AG04450 (cell line): ENCODE data around the gene TRIM7. TPM values are rescaled to one million over a fixed set of nuclear protein-coding genes. Genes with fewer than 3 reads are reported as not detected.

Experiments used
- CTCF ChIA-PET: fragments of 300-600, 350-600 bp; formaldehyde crosslinking; extraction: SDS; loops from one replicate; lab custom pipeline; 2022; ENCODE audit warnings: antibody characterized with exemption, inconsistent platforms; lab: Charles Lee
- POLR2A ChIA-PET: fragments of 350-600 bp; formaldehyde crosslinking; extraction: SDS; loops from one replicate; lab custom pipeline; 2021; ENCODE audit warnings: antibody characterized with exemption, inconsistent platforms; lab: Yijun Ruan, JAX
- DNase-seq: peaks from one replicate; pipeline ENCODE4 v3.0.0-alpha.2; 2011; ENCODE audit warnings: low read depth, low spot score
- H3K27ac ChIP-seq: one replicate; pipeline ENCODE4 v1.5.1; 2012; ENCODE audit warnings: low read depth, low read length, control low read depth
- H3K27me3 ChIP-seq: one replicate; pipeline ENCODE4 v1.6.0; 2012; ENCODE audit warnings: low read length; ENCODE audit not compliant: control insufficient read depth, insufficient read depth
- H3K4me3 ChIP-seq: 2 replicates; pipeline ENCODE4 v1.5.1; 2011; ENCODE audit warnings: mild to moderate bottlenecking, low read depth, low read length, control low read depth
- H3K9me3 ChIP-seq: 2 replicates; pipeline ENCODE4 v1.5.1; 2012; ENCODE audit warnings: low read length; ENCODE audit not compliant: control insufficient read depth, insufficient read depth
- polyA plus RNA-seq: library from polyadenylated mRNA; depleted of rRNA; stranded (reverse); fragments of >200 nt; gene quantifications from 2 replicates; pipeline ENCODE4 v1.2.3, GENCODE V29; 2011
- TF ChIP-seq, protein P1 (sequence below): IDR thresholded peaks from 2 replicates; pipeline ENCODE4 v1.5.1; 2011; ENCODE audit warnings: low read depth, low read length, control low read depth, inconsistent platforms

Gene TRIM7
- polyA plus RNA-seq, 1 experiment: 1.1 TPM

DNA sequence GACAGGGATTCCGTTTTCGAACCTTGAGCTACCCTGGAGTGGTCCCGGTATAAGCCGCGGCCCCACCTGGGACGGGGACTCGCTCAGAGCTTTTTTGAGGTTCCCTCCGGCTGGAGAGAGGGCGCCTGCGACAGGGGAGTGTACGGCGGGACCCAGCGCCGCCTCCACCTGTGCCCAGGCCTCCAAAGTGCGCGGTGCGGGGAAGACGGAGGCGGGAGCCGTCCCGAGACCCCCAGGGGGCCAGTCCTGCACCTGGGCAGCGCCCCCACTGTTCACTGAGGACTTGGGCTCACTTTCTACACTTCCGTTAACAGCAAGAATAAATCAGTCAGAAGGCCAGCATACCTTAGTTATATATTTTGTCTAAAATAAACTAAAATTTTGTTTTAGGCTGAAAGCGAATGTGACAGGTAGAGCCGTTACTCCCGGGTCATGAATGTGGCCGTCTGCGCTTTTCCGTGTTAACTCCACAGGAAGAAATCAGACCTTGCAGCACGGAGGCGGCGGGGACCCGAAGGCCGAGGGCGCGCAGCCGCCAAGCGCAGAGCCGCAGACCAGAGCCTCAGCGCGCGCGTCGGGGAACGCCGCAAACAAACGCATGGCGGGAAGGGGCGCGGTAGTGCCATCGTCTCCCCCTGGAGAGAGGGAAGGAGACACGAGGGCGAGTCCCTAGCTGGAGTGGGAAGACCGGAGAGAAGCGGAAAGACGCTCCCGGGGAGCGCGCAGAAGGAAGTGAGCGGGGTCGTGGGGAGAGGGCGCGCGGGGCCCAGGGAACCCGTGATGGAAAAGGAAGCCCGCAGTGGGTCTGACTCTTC lies 14.1 kb downstream of the TRIM7 start:
- ChIA-PET POLR2A (interaction anchor here (0.7 to 5.8 kb wide), 10 partner anchors 11 to 71 kb away, joined by 3 to 72 read pairs (median 5); partner anchors contain the start of genes RACK1, TRIM41, TRIM52 and TRIM7), CTCF (interaction anchor here (1.1 to 2.6 kb wide), 4 partner anchors 14 to 33 kb away, joined by 3 to 8 read pairs (median 5); partner anchors contain the start of gene TRIM7)
- Histone ChIP-seq H3K27ac (peak overlapping the region; percentile 52), H3K4me3 (peak overlapping the region; percentile 85), H3K9me3 (no peaks in the 10 kb centered on the region; the same call in 1 of the 2 replicates), H3K27me3 (no peaks in the 10 kb centered on the region)
- TF ChIP-seq, protein P1, sequence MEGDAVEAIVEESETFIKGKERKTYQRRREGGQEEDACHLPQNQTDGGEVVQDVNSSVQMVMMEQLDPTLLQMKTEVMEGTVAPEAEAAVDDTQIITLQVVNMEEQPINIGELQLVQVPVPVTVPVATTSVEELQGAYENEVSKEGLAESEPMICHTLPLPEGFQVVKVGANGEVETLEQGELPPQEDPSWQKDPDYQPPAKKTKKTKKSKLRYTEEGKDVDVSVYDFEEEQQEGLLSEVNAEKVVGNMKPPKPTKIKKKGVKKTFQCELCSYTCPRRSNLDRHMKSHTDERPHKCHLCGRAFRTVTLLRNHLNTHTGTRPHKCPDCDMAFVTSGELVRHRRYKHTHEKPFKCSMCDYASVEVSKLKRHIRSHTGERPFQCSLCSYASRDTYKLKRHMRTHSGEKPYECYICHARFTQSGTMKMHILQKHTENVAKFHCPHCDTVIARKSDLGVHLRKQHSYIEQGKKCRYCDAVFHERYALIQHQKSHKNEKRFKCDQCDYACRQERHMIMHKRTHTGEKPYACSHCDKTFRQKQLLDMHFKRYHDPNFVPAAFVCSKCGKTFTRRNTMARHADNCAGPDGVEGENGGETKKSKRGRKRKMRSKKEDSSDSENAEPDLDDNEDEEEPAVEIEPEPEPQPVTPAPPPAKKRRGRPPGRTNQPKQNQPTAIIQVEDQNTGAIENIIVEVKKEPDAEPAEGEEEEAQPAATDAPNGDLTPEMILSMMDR: 0 out of 2 replicates have a peak, but pooled peaks have one; percentile 14
- no peak for DNase-seq

- ChIA-PET CTCF (interaction anchor here (0.7 to 1.9 kb wide), 2 partner anchors 27 to 32 kb away, joined by 3 to 4 read pairs; no protein-coding TSS in a partner anchor), POLR2A (interaction anchor here (0.6 to 5.8 kb wide), 5 partner anchors 15 to 71 kb away, joined by 3 to 72 read pairs (median 5); partner anchors contain the start of genes RACK1, TRIM41, TRIM52 and TRIM7)
These were observed 14.9 kb downstream of the TRIM7 start for GRCh38 chr5:181189962-181190710.

DNA sequence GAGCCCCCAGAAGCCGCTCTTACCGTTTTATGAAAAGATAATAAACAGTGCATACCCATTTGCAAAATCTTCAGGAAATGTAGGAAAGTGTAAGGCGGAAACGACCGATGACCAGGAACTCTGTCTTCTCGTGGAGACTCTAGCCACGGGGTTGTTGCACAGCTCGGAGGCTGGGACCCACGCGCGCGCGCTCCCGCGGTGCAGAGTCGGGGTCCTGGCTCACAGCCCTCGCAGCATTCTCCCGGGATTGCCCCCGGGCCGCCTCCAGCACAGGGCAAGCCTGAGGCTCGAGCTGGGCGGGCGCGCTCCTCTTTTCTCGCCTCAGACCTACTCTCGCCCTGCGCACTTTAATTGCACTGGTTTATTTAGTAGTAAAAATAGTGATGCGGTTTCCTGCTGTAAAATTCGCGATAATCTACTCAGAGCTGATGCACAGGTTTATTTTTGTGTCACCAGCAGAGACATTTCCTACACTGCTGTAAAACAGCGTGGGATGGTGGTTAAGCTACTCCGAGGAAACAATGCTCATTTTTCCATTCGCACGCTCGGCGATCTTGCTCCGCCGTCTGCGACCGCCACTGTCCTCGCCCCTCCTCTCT lies 15.5 kb downstream of the TRIM7 start:
- ChIA-PET CTCF (interaction anchor here (0.7 to 1.9 kb wide), 3 partner anchors 12 to 31 kb away, joined by 3 to 4 read pairs (median 3); no protein-coding TSS in a partner anchor), POLR2A (interaction anchor here (0.5 to 5.8 kb wide), 7 partner anchors 15 to 332 kb away, joined by 3 to 72 read pairs (median 5); partner anchors contain the start of genes RACK1, TRIM41, TRIM52 and TRIM7)
- peak overlapping the region; percentile 85 for H3K4me3 ChIP-seq
- peak overlapping the region; percentile 11 for H3K27ac ChIP-seq
- TF ChIP-seq, protein P1: no peak
- H3K9me3 ChIP-seq: no peaks in the 10 kb centered on the region; the same call in 1 of the 2 replicates
- DNase-seq: no peak
- no peaks in the 10 kb centered on the region for H3K27me3 ChIP-seq

More at GRCh38 chr5:181189962-181190710, 14.9 kb downstream of the TRIM7 start:
- TF ChIP-seq, protein P1: no peak
- peak overlapping the region; percentile 85 for H3K4me3 ChIP-seq
- no peak overlapping the region for H3K27ac ChIP-seq
- no peak for DNase-seq
- H3K27me3 ChIP-seq: no peaks in the 10 kb centered on the region
- H3K9me3 ChIP-seq: no peaks in the 10 kb centered on the region; the same call in 1 of the 2 replicates

GRCh38 chr5:181188700-181189362 lies 16.2 kb downstream of the TRIM7 start:
- ChIA-PET POLR2A (interaction anchor here (0.7 to 5.8 kb wide), 6 partner anchors 16 to 72 kb away, joined by 3 to 72 read pairs (median 6); partner anchors contain the start of genes RACK1, TRIM41, TRIM52 and TRIM7), CTCF (interaction anchor here (0.6 to 1.9 kb wide), 3 partner anchors 13 to 31 kb away, joined by 3 to 4 read pairs (median 3); no protein-coding TSS in a partner anchor)
- Histone ChIP-seq H3K9me3 (no peaks in the 10 kb centered on the region; the same call in 1 of the 2 replicates), H3K4me3 (peak overlapping the region; percentile 85), H3K27ac (peak overlapping the region; percentile 80), H3K27me3 (no peaks in the 10 kb centered on the region)
- DNase-seq: peak; percentile 55
- TF ChIP-seq, protein P1: no peak
